Endothelial cell of umbilical vein (primary cell): Measurements from ENCODE around the gene MTERF4. TPM values are rescaled to one million over a fixed set of nuclear protein-coding genes. Genes with fewer than 3 reads are reported as not detected.

ENCODE experiments used
- BruUV-seq: library from RNA; stranded (reverse); fragments of 400-500 nt; replicated peaks from 2 replicates; lab custom pipeline; 2021; lab: Mats Ljungman, UMichigan
- CTCF ChIA-PET: fragments of 300-600, 350-600 bp; sonication (Branson Sonifier 250); formaldehyde crosslinking; loops from one replicate; lab custom pipeline; 2021; ENCODE audit warnings: antibody characterized with exemption, inconsistent platforms; lab: Charles Lee
- POLR2A ChIA-PET: fragments of 300-600, 350-600 bp; sonication (Branson Sonifier 250); formaldehyde crosslinking; loops from one replicate; lab custom pipeline; 2021; ENCODE audit warnings: antibody characterized with exemption, inconsistent platforms; lab: Charles Lee
- DNase-seq: peaks from one replicate; pipeline ENCODE4 v3.0.0-alpha.2; 2011; ENCODE audit warnings: low read depth, low spot score
- FAIRE-seq: peaks from 2 replicates; lab custom pipeline; 2011; peaks lifted over from hg19 to GRCh38; lab: Jason Lieb, UNC
- H2AFZ ChIP-seq: 2 replicates; pipeline ENCODE4 v1.6.0; 2012; ENCODE audit warnings: low read depth, low read length, control low read depth, inconsistent platforms
- H3K27ac ChIP-seq: 2 replicates; pipeline ENCODE4 v1.5.1; 2011; ENCODE audit warnings: low read depth, mild to moderate bottlenecking, control low read depth, low read length, moderate library complexity; ENCODE audit not compliant: insufficient read depth
- H3K27me3 ChIP-seq, 2 experiments: 2 replicates each; pipeline versions ENCODE4 v1.6.0 to v1.6.1; 2011; ENCODE audit warnings: low read length in 2 of 2, mixed read lengths in 1 of 2; ENCODE audit not compliant: control insufficient read depth in 2 of 2, insufficient read depth in 2 of 2
- H3K36me3 ChIP-seq, 2 experiments: 2 replicates in 1 of 2; 3 replicates in 1 of 2; pipeline ENCODE4 v1.5.1; 2011; ENCODE audit warnings: low read length in 2 of 2, mild to moderate bottlenecking in 1 of 2, moderate library complexity in 1 of 2; ENCODE audit not compliant: control insufficient read depth in 2 of 2, insufficient read depth in 2 of 2; ENCODE audit errors: extremely low read depth in 1 of 2
- H3K4me1 ChIP-seq: 3 replicates; pipeline ENCODE4 v1.5.1; 2011; ENCODE audit warnings: mild to moderate bottlenecking, low read length; ENCODE audit not compliant: control insufficient read depth, insufficient read depth; ENCODE audit errors: extremely low read depth
- H3K4me2 ChIP-seq: 2 replicates; pipeline ENCODE4 v1.6.1; 2011; ENCODE audit warnings: low read length, control low read depth, mixed read lengths; ENCODE audit not compliant: insufficient read depth
- H3K4me3 ChIP-seq, 3 experiments: fragments of 200-600 bp in 1 of 3; sonication (generic), shearing (Covaris generic) in 1 of 3; replicated peaks in 1 of 3; 2 replicates each; pipeline ENCODE4 v1.5.1; 2011 to 2016; ENCODE audit warnings: control low read depth in 3 of 3, low read length in 3 of 3, mild to moderate bottlenecking in 2 of 3, inconsistent platforms in 1 of 3, low read depth in 1 of 3, moderate library complexity in 1 of 3; ENCODE audit not compliant: insufficient read depth in 1 of 3
- H3K79me2 ChIP-seq: 2 replicates; pipeline ENCODE4 v1.6.0; 2012; ENCODE audit warnings: low read length, inconsistent platforms; ENCODE audit not compliant: control insufficient read depth, insufficient read depth
- H3K9ac ChIP-seq: replicated peaks from 2 replicates; pipeline ENCODE3; 2011; ENCODE audit warnings: low read length, control low read depth; ENCODE audit not compliant: insufficient read depth; ENCODE audit errors: extremely low read depth
- H3K9me1 ChIP-seq: replicated peaks from 3 replicates; pipeline ENCODE4 v1.6.0; 2011; ENCODE audit warnings: mild to moderate bottlenecking, low read length; ENCODE audit not compliant: control insufficient read depth, insufficient read depth; ENCODE audit errors: extremely low read depth
- H3K9me3 ChIP-seq: replicated peaks from 2 replicates; pipeline ENCODE4 v1.5.1; 2012; ENCODE audit warnings: low read length, inconsistent platforms; ENCODE audit not compliant: control insufficient read depth, insufficient read depth
- H4K20me1 ChIP-seq: replicated peaks from 2 replicates; pipeline ENCODE3; 2011; ENCODE audit warnings: mild to moderate bottlenecking, low read length; ENCODE audit not compliant: control insufficient read depth, insufficient read depth; ENCODE audit errors: extremely low read depth
- EZH2 ChIP-seq: IDR thresholded peaks from 2 replicates; pipeline ENCODE4 v1.6.1; 2012; ENCODE audit warnings: borderline replicate concordance, low read depth, mild to moderate bottlenecking, moderate library complexity, low read length, inconsistent platforms; ENCODE audit not compliant: severe bottlenecking
- GATA2 ChIP-seq: IDR thresholded peaks from 2 replicates; pipeline ENCODE4 v1.7.0; 2011; ENCODE audit warnings: low read depth, mild to moderate bottlenecking, moderate library complexity, mixed read lengths, low read length; ENCODE audit not compliant: insufficient read length, insufficient read depth
- JUN ChIP-seq: IDR thresholded peaks from 2 replicates; pipeline ENCODE4 v1.6.1; 2011; ENCODE audit warnings: borderline replicate concordance, low read depth; ENCODE audit not compliant: insufficient read length, insufficient read depth
- MYC ChIP-seq: IDR thresholded peaks from one replicate; pipeline ENCODE4 v1.6.1; 2011; ENCODE audit warnings: mild to moderate bottlenecking, low read depth, low read length
- dilution Hi-C: fragments of 300-500 bp; cut with MboI; formaldehyde crosslinking; loops from one replicate; pipeline ENCODE4 v1.15.0; 2019; ENCODE audit warnings: low sequenced_read_pairs; ENCODE audit not compliant: extremely low pct_ligation_motif_present
- intact Hi-C: fragments of 100-400 bp; cut with micrococcal nuclease; formaldehyde crosslinking; loops from one replicate; pipeline ENCODE4 v1.10.0; 2022
- polyA plus RNA-seq, 4 experiments: library from polyadenylated mRNA; depleted of rRNA in 3 of 4; stranded (reverse) in 3 of 4; unstranded in 1 of 4; fragments of >200 nt; gene quantifications; 2 replicates each; pipeline versions ENCODE4 v1.2.1 to v1.2.3, GENCODE V29; 2011 to 2012; ENCODE audit warnings: missing spikeins in 1 of 4
- total RNA-seq: library from RNA; stranded (reverse); gene quantifications from 2 replicates; pipeline ENCODE4 v1.2.3, GENCODE V29; 2021
- TF ChIP-seq, protein P1 (sequence below), 2 donors: IDR thresholded peaks; 1 replicate in 1 of 2; 2 replicates in 1 of 2; pipeline ENCODE4 v1.5.1; 2011; ENCODE audit warnings: low read length in 2 of 2, mild to moderate bottlenecking in 2 of 2, moderate library complexity in 2 of 2, control low read depth in 1 of 2, inconsistent platforms in 1 of 2, low read depth in 1 of 2; ENCODE audit not compliant: insufficient read depth in 1 of 2; ENCODE audit errors: extremely low read depth in 1 of 2

The MTERF4 gene
- total and polyA plus RNA-seq, 2 donors (not counting 3 experiments of a cell fraction or from before 2014, with no cell fraction given): 14.7 to 27.3 TPM

DNA sequence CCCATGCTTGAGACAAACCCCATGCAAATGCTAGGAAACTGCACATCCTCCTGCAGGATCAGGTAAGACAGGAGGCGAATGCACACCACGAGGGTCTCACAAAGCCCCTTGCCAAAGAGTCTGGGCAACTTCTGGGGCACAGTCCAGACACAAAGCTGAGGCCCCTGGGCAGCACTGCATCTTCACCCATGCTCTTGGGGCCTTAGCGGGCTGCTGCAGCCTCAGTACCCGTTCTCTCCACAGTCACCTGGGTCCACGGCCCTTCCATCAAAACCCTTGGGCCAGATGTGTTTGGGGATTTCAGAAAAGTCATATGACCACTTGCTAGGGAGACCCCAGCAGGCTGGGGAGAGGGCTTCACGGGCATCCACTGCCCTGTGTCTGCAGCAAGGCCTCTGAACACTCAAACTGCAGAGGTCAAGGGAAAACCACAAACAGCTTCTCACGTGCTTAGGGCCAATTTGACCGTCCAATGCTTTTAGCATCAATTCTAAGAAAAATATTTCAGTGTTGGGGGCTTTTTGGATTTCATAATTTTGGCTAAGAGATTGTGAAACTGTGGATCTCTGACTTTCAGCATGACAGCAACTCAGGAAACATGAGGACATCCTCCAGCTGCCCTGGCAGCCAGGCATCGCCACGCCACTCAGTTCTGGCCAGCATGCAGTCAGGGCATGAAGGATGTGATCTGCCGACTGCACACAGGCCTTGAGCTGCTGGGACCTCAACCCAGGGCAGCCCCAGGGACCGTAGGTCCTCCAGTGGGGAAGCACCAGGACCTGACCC lies 27.2 kb upstream of the MTERF4 start:
- H3K4me2 ChIP-seq: no peak overlapping the region
- intact Hi-C loops: no loop called here

More for the DNA sequence above, 27.2 kb upstream of the MTERF4 start:
- no peaks in the 10 kb centered on the region for H4K20me1 ChIP-seq
- no peak overlapping the region for H3K9ac ChIP-seq
- BruUV-seq: no TSS peak
- no peaks in the 10 kb centered on the region for H3K4me1 ChIP-seq
- dilution Hi-C loops: no loop called here
- no peaks in the 10 kb centered on the region for H3K9me1 ChIP-seq
- TF ChIP-seq JUN (no peak), GATA2 (no peak), EZH2 (no peak), MYC (no peak)
- TF ChIP-seq, protein P1, sequence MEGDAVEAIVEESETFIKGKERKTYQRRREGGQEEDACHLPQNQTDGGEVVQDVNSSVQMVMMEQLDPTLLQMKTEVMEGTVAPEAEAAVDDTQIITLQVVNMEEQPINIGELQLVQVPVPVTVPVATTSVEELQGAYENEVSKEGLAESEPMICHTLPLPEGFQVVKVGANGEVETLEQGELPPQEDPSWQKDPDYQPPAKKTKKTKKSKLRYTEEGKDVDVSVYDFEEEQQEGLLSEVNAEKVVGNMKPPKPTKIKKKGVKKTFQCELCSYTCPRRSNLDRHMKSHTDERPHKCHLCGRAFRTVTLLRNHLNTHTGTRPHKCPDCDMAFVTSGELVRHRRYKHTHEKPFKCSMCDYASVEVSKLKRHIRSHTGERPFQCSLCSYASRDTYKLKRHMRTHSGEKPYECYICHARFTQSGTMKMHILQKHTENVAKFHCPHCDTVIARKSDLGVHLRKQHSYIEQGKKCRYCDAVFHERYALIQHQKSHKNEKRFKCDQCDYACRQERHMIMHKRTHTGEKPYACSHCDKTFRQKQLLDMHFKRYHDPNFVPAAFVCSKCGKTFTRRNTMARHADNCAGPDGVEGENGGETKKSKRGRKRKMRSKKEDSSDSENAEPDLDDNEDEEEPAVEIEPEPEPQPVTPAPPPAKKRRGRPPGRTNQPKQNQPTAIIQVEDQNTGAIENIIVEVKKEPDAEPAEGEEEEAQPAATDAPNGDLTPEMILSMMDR (IDR thresholded peaks at IDR 0.05; ENCODE audit: extremely low read depth in 1 of 2, insufficient read depth in 1 of 2, low read depth in 1 of 2, low read length in 2 of 2): no peak
- no peak for DNase-seq
- ChIA-PET POLR2A (no interaction called here), CTCF (interaction anchor here (0.7 kb wide), 1 partner anchor 14 kb away, joined by 3 read pairs; no protein-coding TSS in a partner anchor)
- no peak overlapping the region for H2AFZ ChIP-seq
- H3K9me3 ChIP-seq: no peaks in the 10 kb centered on the region
- FAIRE-seq: no peak
- H3K27me3 ChIP-seq: no peaks in the 10 kb centered on the region
- H3K79me2 ChIP-seq: no peaks in the 10 kb centered on the region
- H3K27ac ChIP-seq: no peak overlapping the region
- H3K36me3 ChIP-seq: no peaks in the 10 kb centered on the region
- no peak overlapping the region for H3K4me3 ChIP-seq
